Sigmoid colon (tissue), 7 donors: Measurements from ENCODE around the gene TNXB. TPM values are rescaled to one million over a fixed set of nuclear protein-coding genes. Genes with fewer than 3 reads are reported as not detected.
"Not testable (repeated sequence)": the region's sequence is repeated elsewhere in the genome, so short reads cannot be mapped to it uniquely, and the experiment has no call there.

Experiments
- DNase-seq: peaks from one replicate; pipeline ENCODE4 v3.0.0-alpha.2; 2019
- H3K27ac ChIP-seq, 4 donors: fragments of 200-600 bp; sonication (generic); one replicate each; pipeline ENCODE4 v1.5.1; 2016 to 2019; ENCODE audit warnings: mild to moderate bottlenecking in 1 of 4
- H3K27me3 ChIP-seq, 3 donors: fragments of 200-600 bp; sonication (generic); one replicate each; pipeline ENCODE4 v1.5.1; 2019; ENCODE audit warnings: mild to moderate bottlenecking in 1 of 3
- H3K36me3 ChIP-seq, 4 donors: fragments of 200-600 bp; sonication (generic); one replicate each; pipeline ENCODE4 v1.5.1; 2016 to 2019
- H3K4me1 ChIP-seq, 4 donors: fragments of 200-600 bp; sonication (generic); one replicate each; pipeline ENCODE4 v1.5.1; 2017 to 2019
- H3K4me3 ChIP-seq, 4 donors: fragments of 200-600 bp; sonication (generic); one replicate each; pipeline ENCODE4 v1.5.1; 2017 to 2019; ENCODE audit warnings: mild to moderate bottlenecking in 2 of 4, moderate library complexity in 1 of 4
- H3K9me3 ChIP-seq, 4 donors: fragments of 200-600 bp in 3 of 4; sonication (generic) in 3 of 4; one replicate each; pipeline versions ENCODE4 v1.5.1 to v1.6.1; 2013 to 2019
- EP300 ChIP-seq, 4 donors: sonication (generic); formaldehyde crosslinking; IDR thresholded peaks; one replicate each; pipeline ENCODE4 v1.6.1; 2017; ENCODE audit warnings: antibody characterized with exemption in 4 of 4
- POLR2A ChIP-seq, 2 donors: fragments of 450-650 bp; IDR thresholded peaks; one replicate each; pipeline ENCODE4 v1.6.1; 2016; ENCODE audit warnings: antibody characterized with exemption in 2 of 2, mild to moderate bottlenecking in 2 of 2, moderate library complexity in 2 of 2
- POLR2AphosphoS5 ChIP-seq, 4 donors: sonication (generic); formaldehyde crosslinking; IDR thresholded peaks; one replicate each; pipeline ENCODE4 v1.6.1; 2017; ENCODE audit warnings: antibody characterized with exemption in 4 of 4
- WGBS, 2 donors: extraction: QIAGEN DNeasy Blood & Tissue Kit; methylation state at CpG; one replicate each; pipeline ENCODE4 v1.1.7; 2013; 5-methylcytosine and 5-hydroxymethylcytosine counted together
- intact Hi-C: fragments of 100-400 bp; cut with DNase I; formaldehyde crosslinking; loops from one replicate; pipeline ENCODE4 v1.15.1; 2023
- polyA plus RNA-seq, 3 donors: library from polyadenylated mRNA; stranded (reverse); fragments of 200-250 nt; gene quantifications; one replicate each; pipeline ENCODE4 v1.2.3, GENCODE V29; 2013
- total RNA-seq, 4 donors: library from RNA; depleted of rRNA; stranded (reverse); fragments of >200 nt; gene quantifications; one replicate each; pipeline ENCODE4 v1.1.0, GENCODE V29; 2016
- TF ChIP-seq, protein P1 (sequence below), 4 experiments: fragments of 450-650 bp in 3 of 4; fragments of 200-600 bp in 1 of 4; IDR thresholded peaks; one replicate each; pipeline ENCODE4 v1.5.1; 2016 to 2019; ENCODE audit warnings: antibody characterized with exemption in 4 of 4, mild to moderate bottlenecking in 3 of 4, moderate library complexity in 2 of 4
- donor health status: healthy with polysubstance abuse.
- donor health status: Bipolar disorder and iron deficiency.
- donor health status: healthy.

TNXB gene
- total and polyA plus RNA-seq, 7 donors, result 1.4 to 224 (median 66.0) TPM

GRCh38 chr6:32147401-32148132, 38.4 kb upstream of the TNXB start:
- Histone ChIP-seq H3K4me3 (no peak overlapping the region), H3K36me3 (peaks cover 0 to 18% (median 0%) of the 10 kb centered on the region in 4 donors), H3K27ac (no peak overlapping the region), H3K4me1 (peaks cover 0 to 29% (median 25%) of the 10 kb centered on the region in 4 donors), H3K9me3 (no peaks in the 10 kb centered on the region), H3K27me3 (no peaks in the 10 kb centered on the region)
- TF ChIP-seq, protein P1, sequence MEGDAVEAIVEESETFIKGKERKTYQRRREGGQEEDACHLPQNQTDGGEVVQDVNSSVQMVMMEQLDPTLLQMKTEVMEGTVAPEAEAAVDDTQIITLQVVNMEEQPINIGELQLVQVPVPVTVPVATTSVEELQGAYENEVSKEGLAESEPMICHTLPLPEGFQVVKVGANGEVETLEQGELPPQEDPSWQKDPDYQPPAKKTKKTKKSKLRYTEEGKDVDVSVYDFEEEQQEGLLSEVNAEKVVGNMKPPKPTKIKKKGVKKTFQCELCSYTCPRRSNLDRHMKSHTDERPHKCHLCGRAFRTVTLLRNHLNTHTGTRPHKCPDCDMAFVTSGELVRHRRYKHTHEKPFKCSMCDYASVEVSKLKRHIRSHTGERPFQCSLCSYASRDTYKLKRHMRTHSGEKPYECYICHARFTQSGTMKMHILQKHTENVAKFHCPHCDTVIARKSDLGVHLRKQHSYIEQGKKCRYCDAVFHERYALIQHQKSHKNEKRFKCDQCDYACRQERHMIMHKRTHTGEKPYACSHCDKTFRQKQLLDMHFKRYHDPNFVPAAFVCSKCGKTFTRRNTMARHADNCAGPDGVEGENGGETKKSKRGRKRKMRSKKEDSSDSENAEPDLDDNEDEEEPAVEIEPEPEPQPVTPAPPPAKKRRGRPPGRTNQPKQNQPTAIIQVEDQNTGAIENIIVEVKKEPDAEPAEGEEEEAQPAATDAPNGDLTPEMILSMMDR (IDR thresholded peaks at IDR 0.05), result no peak
- no peak for TF ChIP-seq EP300 (IDR thresholded peaks at IDR 0.05)
- TF ChIP-seq POLR2A (IDR thresholded peaks at IDR 0.05), result no peak
- no peak for TF ChIP-seq POLR2AphosphoS5 (IDR thresholded peaks at IDR 0.05)
- 90 to 91% methylated on average over 4 of the region's 4 CpGs for WGBS, 2 donors
- intact Hi-C loops, result loop anchor here (1.0 kb wide), 1 partner anchor 16 kb away; no protein-coding TSS in a partner anchor
- no peak for DNase-seq

DNA sequence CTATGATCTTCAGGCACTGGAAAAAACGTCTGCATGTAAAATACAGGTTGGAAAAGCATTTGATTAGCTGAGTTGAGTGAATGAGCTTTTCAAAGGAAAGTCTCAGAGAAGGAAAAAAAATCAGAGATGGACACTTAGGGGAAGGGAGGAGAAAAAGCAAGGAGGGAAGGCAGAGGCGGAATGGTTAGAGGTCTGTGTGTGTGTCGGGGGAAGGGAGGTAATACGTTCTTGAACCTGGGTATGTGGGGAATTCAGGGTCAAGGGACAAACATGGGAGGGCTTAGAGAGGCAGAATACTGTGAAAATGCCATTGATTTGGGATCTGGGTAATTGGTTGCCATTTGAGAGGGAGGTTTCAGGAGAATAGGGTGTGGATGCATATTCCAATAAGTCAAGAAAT, 37.5 kb upstream of the TNXB start:
- H3K27me3 ChIP-seq, result no peaks in the 10 kb centered on the region
- no peak for TF ChIP-seq POLR2A (IDR thresholded peaks at IDR 0.05)
- no peak for TF ChIP-seq POLR2AphosphoS5 (IDR thresholded peaks at IDR 0.05)
- TF ChIP-seq, protein P1 (IDR thresholded peaks at IDR 0.05), result no peak
- TF ChIP-seq EP300 (IDR thresholded peaks at IDR 0.05), result no peak
- H3K4me3 ChIP-seq, result no peak overlapping the region
- H3K27ac ChIP-seq, result no peak overlapping the region
- peaks cover 0 to 18% (median 0%) of the 10 kb centered on the region in 4 donors for H3K36me3 ChIP-seq
- DNase-seq, result no peak
- intact Hi-C loops, result no loop called here
- WGBS, 2 donors, result 60 to 79% methylated on average over 4 of the region's 4 CpGs
- H3K9me3 ChIP-seq, result no peaks in the 10 kb centered on the region
- H3K4me1 ChIP-seq, result peaks cover 0 to 22% (median 19%) of the 10 kb centered on the region in 4 donors

DNA sequence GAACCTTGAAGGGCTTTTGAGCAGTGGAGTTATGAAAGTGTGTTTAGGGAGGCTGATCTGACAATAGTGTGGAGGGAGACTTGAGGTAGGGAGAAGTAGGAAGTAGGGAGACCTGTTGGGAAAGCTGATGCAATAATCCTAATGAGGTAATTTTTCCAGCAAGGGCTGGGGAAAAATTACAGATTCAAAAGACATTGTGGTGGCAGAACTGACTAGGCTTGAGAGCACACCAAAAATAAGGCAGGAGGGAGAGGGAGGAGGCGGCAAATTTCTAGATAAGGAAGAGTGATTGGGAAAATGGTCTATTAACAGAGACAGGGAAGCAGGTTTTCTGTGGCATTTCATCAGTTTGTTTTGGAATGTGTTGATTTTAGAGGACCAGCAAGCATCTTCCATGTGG, 37.1 kb upstream of the TNXB start:
- Histone ChIP-seq H3K4me1 (peaks cover 0 to 18% (median 17%) of the 10 kb centered on the region in 4 donors), H3K36me3 (peaks cover 0 to 18% (median 0%) of the 10 kb centered on the region in 4 donors), H3K4me3 (no peak overlapping the region), H3K27me3 (no peaks in the 10 kb centered on the region), H3K9me3 (no peaks in the 10 kb centered on the region), H3K27ac (no peak overlapping the region)
- no peak for DNase-seq
- no peak for TF ChIP-seq POLR2A (IDR thresholded peaks at IDR 0.05)
- TF ChIP-seq, protein P1 (IDR thresholded peaks at IDR 0.05), result no peak
- TF ChIP-seq EP300 (IDR thresholded peaks at IDR 0.05), result no peak
- TF ChIP-seq POLR2AphosphoS5 (IDR thresholded peaks at IDR 0.05), result no peak
- 92 to 94% methylated on average over 1 of the region's 1 CpG for WGBS, 2 donors
- intact Hi-C loops, result no loop called here

DNA sequence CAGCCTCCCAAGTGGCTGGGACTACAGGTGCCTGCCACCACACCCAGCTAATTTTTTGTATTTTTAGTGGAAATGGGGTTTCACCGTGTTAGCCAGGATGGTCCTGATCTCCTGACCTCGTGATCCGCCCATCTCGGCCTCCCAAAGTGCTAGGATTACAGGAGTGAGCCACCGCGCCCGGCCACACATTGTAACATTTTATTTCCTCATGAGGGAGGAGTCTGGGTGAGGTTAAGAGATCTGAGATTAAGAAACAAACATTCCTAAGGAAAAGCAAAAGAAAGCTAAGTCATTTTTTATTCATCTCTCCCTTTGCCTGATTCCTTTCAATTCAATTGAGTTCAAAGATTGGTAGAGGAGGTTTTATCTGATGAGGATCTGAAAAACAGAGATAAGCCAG, 35.1 kb upstream of the TNXB start:
- H3K4me1 ChIP-seq, H3K9me3 ChIP-seq, H3K27me3 ChIP-seq, DNase-seq, intact Hi-C loops, H3K27ac ChIP-seq, H3K4me3 ChIP-seq: not testable (repeated sequence)
- WGBS, 2 donors, result 17 to 73% methylated on average over 7 of the region's 7 CpGs
- H3K36me3 ChIP-seq, result peaks cover 0 to 13% (median 0%) of the 10 kb centered on the region in 4 donors

- Histone ChIP-seq H3K27me3 (no peaks in the 10 kb centered on the region), H3K36me3 (no peaks in the 10 kb centered on the region), H3K9me3 (no peaks in the 10 kb centered on the region), H3K4me1 (no peaks in the 10 kb centered on the region), H3K4me3 (no peak overlapping the region), H3K27ac (no peak overlapping the region)
- 80 to 97% methylated on average over 5 of the region's 5 CpGs for WGBS, 2 donors
- DNase-seq, result no peak
- intact Hi-C loops, result no loop called here
- TF ChIP-seq, protein P1 (IDR thresholded peaks at IDR 0.05), result no peak
- TF ChIP-seq POLR2AphosphoS5 (IDR thresholded peaks at IDR 0.05) (no peak), EP300 (IDR thresholded peaks at IDR 0.05) (no peak), POLR2A (IDR thresholded peaks at IDR 0.05) (no peak)
These were observed 31.4 kb upstream of the TNXB start for GRCh38 chr6:32140420-32141046.
